HG02840 (cell line): ENCODE measurements around the gene ATG101.

Experiments used
- ATAC-seq: cut with Tn5 transposase; IDR thresholded peaks from one replicate; pipeline ENCODE4 v1.9.1; 2021; ENCODE audit warnings: mild to moderate bottlenecking, moderate library complexity, moderate number of reproducible peaks; ENCODE audit not compliant: unreplicated experiment, low FRiP score

Gene ATG101

DNA sequence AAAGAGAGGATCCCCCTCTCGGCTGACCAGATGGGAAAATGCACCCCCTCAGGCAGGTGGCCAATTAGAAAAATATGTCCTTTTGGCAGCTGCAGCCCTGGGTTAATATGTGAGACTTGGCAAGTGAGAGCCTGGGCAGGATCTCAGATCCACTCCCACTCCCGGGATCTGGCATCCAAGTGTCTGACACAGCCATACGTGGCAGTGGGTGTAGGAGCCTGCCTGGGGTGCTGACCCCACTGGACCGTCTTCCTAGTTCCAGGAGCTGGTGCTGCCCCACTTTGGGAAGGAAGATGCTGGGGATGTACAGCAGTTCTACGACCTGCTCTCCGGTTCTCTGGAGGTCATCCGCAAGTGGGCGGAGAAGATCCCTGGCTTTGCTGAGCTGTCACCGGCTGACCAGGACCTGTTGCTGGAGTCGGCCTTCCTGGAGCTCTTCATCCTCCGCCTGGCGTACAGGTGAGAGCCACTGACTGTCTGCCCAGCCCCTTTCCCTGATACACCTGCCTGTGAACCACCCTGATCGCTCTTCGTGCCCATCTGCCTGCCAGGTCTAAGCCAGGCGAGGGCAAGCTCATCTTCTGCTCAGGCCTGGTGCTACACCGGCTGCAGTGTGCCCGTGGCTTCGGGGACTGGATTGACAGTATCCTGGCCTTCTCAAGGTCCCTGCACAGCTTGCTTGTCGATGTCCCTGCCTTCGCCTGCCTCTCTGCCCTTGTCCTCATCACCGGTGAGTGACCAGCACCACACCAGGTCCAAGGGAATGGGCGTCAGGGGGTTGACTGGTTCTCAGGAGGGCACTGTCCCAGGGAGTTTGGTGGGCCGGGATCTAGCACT lies 12.8 kb upstream of the ATG101 start:
- no peak for ATAC-seq

DNA sequence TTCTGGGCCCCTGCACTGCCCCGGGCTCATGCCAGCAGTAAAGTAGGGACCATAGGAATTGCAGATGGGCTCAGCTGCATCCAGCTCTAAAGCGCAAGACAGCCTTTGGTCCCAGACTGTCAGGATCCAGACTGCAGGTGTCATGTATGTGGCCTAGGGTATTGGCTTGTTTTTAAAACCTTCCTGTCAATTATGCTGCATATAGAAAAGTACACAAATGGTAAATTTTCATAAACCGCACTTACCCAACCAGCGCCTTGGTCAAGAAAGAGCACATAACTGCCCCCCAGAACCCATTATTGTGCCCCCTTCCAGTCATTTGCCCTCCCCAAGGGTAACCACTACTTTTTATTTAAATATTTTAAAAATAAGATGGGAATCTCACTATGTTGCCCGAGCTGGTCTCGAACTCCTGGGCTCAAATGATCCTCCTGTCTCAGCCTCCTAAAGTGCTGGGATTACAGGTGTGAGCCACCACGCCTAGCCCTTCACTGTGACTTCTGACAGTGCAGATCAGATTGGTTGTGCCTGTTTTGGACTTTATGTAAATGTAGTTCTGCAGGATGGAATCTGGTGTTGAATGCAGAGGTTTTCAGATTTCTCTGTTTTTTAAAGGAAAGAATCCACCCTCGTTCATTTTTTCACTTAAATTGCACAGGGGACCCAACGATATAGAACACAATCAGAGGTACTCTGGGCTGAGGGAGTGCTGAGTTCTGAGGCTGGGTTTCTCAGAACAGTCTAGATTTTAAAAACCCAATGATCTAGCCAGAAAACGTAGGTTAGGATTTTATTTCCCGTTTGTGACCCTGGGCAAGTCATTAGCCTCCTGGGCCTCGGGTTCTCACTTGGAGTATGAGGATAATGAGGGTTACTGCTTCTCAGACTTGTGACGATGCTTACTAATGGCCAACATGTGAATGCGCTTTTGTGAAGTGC lies 11.9 kb upstream of the ATG101 start:
- ATAC-seq = no peak

DNA sequence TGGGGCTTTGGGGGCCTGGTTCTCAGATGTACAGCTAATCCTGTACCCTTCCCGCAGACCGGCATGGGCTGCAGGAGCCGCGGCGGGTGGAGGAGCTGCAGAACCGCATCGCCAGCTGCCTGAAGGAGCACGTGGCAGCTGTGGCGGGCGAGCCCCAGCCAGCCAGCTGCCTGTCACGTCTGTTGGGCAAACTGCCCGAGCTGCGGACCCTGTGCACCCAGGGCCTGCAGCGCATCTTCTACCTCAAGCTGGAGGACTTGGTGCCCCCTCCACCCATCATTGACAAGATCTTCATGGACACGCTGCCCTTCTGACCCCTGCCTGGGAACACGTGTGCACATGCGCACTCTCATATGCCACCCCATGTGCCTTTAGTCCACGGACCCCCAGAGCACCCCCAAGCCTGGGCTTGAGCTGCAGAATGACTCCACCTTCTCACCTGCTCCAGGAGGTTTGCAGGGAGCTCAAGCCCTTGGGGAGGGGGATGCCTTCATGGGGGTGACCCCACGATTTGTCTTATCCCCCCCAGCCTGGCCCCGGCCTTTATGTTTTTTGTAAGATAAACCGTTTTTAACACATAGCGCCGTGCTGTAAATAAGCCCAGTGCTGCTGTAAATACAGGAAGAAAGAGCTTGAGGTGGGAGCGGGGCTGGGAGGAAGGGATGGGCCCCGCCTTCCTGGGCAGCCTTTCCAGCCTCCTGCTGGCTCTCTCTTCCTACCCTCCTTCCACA lies 11.0 kb upstream of the ATG101 start:
- no peak for ATAC-seq

DNA sequence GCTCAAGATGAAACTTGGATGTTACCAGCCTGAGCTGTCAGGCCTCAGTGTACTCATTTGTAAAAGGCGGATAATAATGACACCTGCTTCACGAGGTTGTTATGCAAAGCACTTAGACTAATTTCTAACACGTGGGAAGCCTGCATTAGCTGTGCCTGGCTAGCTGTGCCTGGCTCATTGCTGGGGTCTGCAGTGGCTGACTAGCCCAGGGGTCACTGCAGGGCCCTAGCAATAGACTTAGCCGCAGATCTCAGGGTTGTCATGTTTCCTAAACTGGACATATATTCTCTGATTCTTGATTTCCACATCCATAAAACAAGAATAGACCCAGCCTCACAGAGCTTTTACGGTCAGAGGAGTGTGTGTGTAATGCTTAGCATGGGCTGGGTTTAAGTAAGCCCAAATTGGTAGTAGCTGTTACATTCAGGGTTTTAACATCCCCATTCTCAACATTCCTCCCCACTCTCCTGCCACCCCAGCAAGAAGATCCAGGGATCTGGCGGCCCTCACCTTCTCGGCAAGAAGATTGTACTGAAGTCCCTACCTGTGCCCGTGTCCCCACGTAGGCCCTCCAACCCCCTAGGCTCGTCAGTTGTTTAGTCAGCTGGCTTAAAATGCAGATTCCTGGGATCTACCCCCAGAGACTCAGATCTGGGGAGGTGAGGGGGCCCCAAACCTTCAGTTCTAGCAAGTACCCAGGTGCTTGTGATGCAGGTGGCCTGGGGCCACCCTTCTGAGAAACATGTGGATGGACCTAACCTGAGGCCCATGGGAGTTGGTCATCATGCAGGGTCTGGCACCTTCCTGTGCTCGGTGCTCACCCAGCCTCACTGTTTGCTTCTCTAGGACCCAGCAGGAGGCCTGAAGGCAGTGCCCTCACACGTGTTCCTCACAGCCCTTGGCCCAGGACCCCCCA lies 9.9 kb upstream of the ATG101 start:
- ATAC-seq = no peak

DNA sequence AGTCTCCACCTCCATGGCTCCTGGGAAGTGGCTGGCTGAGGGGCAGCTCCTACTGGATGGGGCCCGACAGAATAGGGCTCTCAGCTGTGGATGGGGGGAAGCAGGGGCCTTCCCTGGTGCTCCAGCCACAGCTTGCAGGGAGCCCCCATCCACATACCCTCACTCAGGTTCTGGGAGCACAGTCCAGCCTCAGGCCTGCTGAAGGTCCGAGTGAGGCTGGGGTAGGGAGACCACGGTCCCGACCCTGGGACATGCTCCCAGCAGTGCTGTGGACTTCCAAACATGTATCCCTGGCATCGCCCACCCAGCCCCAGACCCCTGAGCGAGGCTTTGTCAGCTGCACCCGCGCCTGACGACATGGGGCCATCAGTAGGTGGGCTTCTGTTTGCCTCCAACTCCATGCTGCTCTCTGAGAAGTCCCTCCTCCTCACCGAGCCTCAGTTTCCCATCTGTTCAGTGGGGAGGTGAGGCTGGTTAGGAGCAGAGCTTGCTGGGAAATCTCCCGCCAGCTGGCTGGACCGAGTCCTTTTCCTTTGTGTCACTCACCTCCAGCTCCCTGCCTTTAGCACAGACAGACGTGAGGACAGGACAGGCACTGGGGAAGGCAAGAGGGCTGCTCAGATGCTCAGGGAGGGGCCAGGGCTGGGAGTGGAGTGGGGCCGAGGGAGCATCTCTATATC lies 9.1 kb upstream of the ATG101 start:
- no peak for ATAC-seq

DNA sequence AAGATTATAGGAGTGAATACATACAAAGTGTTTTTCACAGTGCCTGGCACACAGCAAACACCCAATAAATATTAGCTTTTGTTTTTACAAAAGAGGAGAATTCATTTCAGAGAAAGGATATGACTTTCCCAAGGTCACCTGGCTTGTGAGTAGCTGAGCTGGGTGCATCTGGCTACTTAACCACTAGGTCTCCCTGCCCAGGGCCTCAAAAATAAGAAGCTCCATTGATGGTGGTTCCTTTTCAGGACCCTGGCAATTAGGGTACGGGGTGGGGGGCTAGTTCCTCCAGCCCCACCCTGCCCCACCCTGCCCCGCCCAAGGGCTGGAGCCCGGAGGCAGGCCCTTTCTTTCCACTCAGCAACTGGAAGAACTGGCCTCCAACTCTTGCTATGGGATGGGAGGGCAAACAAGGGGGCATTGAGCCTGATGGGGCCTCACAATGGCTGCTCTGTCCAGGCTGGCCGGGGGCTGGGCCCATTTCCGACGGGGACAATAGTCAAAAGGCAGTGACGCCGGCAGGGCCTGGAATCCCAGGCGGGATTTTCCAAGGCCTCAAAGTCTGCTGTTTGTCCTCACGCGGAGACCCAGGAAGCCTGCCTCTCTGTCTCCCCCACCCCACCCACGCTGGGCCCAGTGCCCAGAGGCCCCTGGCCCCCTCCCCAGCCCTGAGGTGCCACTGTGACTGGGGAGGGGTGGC lies 8.2 kb upstream of the ATG101 start:
- no peak for ATAC-seq

DNA sequence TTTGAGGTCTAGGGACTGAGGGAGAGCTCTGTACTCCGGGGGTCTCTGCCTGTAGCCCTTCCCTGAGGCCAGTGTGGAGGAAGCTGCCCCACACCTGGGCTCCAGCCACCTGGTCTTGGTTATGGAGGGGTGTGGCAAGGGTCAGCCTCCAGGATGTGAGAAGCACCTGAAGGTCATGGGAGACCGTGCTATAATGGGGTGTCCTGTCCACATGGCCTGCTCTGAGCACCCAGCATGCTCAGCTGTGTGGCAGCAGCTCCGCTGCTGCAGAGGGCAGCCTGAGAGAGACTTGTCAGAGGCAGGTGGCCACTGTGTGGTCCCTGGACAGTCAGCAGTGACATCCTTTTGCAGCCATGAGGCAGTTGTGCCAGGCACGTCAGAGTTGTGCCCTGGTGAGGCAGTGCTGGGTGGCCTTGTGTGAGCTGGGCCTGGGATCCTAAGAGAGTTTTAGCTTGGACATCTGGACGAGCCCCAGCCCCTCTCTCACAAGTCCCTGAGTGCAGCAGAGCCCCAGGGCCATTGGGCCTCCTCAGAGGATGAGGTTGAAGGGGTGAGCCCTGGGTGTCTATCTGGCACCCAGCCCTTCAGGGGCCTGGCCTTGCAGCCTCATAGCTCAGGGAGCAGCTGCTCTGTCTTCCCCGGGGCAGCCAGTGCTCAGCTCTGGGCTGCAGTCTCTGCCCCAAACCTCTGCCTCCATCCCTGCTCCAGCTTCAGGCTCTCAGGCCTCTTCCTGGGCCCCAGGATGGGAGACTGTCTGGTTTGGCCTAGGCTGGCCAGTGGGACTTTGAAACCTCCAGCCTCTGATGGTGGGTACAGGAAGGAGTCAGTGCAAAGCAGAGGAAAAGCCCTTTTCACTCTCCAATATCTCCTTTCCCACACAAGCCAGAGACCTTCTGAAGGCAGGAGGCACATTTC lies 7.4 kb upstream of the ATG101 start:
- no peak for ATAC-seq

DNA sequence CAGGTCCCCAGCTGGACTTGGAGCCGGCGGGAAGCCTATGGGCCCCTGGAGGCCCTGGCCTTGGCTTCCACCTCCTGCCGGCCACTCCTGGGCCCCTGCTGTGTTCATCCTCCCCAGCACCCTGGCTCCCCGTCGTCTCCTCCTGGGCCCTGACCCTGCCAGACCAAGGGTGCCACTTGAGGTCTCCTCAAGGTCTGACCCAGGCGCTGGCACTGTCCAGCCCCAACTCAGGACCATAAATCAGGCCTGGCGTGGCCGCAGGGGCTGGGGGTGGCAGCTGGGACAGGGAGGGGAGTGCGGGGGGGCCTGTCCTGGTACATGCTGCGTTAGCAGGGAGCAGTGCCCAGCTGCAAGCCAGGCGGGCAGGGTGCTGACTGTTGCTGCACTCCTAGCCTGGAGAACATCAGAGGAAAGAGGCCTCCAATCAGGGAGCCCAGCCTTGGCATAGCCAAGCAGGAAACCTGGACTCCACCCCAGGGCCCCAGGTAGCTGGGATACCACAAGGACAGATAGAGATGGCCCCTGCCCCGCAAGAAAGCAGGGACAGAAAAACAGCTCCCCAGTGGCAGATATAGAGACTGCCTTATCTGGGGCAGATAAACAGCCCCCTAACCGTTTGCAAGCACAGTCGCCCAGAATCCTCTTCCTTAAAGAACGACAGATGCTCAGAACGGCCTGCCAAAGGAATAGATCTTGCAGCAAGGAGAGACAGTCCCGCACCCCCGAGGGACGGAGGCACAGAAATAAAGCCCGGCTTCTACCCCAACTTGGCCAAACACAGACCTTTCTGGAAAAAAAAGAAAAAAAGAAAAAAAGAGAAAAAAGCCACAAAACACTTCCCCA lies 6.5 kb upstream of the ATG101 start:
- ATAC-seq = no peak

DNA sequence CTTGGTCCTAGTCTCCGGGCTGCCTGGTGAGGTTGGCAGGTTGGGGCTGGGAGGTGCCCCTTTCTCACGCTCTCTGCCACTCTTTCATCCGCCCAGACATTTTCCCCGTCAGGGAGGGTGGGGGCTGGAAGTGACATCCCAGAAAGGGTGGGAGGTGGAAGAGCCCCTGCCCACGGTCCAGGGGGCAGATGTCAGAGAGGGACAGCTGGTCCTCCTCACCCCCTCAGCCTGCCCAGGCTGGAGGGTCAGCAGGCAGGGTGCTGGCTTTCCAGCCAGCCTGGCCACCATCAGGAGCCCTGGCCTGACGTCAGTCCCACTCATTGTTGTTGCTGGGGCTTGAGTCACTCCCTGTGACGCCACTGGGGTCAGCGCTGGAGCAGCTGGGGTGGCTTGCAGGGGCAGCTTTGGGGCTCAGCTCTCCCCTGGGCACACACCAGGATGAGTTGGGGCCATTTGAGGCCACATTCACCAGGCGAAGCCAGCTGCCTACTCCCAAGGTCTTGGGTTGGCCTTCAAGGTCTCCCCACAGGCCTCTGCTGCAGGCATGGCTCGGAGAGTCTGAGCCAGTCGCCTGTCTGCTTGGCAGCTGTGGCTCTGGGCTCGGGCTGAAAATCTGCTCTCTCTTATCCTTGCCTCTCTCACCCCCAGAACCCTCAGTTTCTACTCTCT lies 5.7 kb upstream of the ATG101 start:
- no peak for ATAC-seq

DNA sequence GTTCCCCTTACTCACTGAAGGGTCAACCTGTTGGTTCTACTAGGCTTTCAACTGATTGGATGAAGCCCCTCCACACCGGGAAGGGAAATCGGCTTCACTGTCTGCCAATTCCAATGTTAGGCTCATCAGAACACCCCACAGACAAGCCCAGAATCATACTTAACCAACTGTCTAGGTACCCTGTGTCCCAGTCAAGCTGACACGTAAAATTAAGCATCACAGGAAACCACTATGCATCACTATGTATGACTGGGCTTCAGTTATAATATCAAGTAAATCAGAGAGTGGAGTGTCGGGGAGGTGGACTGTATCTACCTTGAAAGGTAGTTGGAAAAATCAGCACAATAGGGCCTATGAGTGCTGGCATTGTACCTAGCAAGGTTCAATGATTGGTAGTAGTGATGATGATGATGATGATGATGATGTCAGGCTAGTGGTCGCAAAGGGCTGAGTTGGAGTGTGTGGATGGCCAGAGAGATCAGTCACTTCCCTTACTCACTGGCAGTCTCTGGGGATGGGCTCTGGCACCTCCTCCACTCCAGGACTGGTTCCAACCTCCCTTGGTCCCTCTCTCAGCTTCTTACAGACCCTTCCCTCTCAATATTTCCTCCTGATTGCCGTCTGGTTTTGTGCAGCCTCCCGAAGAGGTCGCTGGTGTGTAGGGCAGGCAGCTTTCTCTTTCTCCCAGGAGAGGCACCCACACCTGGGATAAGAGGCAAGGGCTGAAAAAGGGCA lies 3.3 kb upstream of the ATG101 start:
- no peak for ATAC-seq

DNA sequence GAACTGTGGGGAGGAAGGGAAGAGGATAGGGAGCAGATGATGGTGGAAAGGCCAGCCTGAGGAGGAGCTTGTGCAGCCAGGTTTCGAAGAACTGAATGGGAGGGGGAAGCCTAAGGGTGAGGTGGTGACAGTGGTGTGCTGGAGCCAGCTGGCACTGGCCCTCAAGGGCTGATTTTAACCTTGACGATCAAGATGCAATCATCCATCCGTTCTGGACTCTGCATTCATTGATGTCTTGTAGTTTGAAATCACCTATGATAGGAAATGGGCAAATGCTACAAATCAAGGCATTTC lies 2.8 kb upstream of the ATG101 start:
- ATAC-seq = no peak

DNA sequence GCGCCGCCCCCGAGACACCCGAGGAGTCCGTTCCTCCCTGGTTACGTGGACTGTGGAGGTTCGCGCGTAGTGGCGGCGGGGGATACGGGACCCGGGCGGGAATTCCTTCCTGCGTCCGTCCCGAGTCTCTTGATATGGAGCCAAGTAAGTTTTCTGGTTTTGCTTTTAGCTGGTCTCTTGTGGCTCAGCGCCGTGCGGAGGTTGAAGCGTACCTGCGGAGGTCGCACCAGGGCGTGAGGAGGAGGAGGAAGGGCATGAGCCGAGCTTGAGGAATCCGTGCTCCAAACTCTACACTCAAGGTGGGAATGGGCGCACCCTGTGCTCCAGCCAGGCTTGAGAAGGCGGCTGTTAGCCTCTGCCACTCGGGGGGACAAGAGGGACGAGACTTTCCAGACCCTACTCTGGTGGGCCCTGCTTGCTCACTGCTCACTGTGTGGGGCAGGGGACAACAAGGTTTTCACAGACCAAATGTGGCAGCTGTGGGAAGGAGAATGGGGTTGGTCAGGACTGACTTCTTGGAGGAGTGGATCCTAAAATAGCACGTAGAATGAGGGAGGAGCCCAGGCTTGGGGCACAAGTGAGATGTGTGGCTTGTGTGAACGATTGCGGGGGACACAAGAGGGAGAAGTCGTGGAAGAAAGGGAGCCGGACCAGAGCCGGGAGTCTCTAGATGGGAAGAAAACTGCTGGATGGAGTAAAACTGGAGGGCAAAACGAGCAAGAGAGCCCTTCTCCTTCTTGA lies 577 bp downstream of the ATG101 start:
- peak; percentile 27 for ATAC-seq

DNA sequence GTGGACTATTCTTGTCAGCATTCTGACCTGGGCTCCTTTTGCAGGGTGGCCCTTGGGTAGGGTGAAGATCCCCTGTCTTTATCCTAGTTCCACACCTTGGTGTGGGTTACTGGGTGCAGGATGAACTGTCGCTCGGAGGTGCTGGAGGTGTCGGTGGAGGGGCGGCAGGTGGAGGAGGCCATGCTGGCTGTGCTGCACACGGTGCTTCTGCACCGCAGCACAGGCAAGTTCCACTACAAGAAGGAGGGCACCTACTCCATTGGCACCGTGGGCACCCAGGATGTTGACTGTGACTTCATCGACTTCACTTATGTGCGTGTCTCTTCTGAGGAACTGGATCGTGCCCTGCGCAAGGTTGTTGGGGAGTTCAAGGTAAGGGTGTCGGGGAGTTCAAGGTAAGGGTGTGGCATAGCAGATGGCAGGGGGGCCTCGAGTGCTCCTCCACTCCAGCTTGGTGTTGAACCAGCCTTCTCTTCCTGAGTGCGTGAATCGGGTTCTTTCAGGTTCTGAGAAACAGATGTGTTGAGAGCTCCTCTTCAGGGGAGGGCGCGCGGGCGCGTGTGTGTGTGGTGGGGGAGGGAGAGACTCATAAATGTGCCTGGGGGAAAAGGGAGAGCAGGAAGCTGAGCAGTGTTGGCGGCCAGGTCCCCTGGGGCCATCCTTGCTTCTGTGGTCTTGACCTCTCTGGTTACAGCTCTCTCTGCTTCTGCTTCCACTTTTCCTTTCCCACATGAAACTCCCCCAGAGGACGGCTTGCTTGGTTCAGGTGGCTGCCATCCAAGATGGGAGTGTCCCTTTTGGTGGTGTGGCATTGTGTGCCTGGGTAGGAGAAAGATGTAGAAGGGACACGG lies 4.0 kb downstream of the ATG101 start:
- ATAC-seq = no peak
